Measurements from ENCODE around the gene TRANK1. TPM values are rescaled to one million over a fixed set of nuclear protein-coding genes. Genes with fewer than 3 reads are reported as not detected.

The TRANK1 gene
- total and polyA plus RNA-seq, 7 experiments from 2014 or later, result 29.6 to 113 (median 75.3) TPM

Other genes starting within 250 kb of the TRANK1 start
- not detected for gene DCLK3, start 180.5 kb downstream of the TRANK1 start, total RNA-seq
- gene DCLK3, start 180.5 kb downstream of the TRANK1 start, polyA plus RNA-seq, result not detected
- gene EPM2AIP1, start 48.1 kb upstream of the TRANK1 start, total RNA-seq, result 10 to 100 TPM; 25.9 to 43.4 (median 26.1) TPM
- 1 to 10 TPM; 3.7 to 6.8 TPM for gene EPM2AIP1, start 48.1 kb upstream of the TRANK1 start, polyA plus RNA-seq
- 10 to 100 TPM; 26.4 to 42.0 (median 31.7) TPM for gene MLH1, start 48.5 kb upstream of the TRANK1 start, total RNA-seq
- gene MLH1, start 48.5 kb upstream of the TRANK1 start, polyA plus RNA-seq, result 10 to 100 TPM; 20.4 to 27.0 TPM
- gene LRRFIP2, start 229.5 kb upstream of the TRANK1 start, total RNA-seq, result 10 to 100 TPM; 25.8 to 87.5 (median 29.7) TPM
- 10 to 100 TPM; 14.0 to 15.3 TPM for gene LRRFIP2, start 229.5 kb upstream of the TRANK1 start, polyA plus RNA-seq

All from naive thymus-derived CD4-positive, alpha-beta T cell (primary cell).